H9 (cell line): Measurements from ENCODE around the gene TRPM1. TPM values are rescaled to one million over a fixed set of nuclear protein-coding genes. Genes with fewer than 3 reads are reported as not detected.

Experiments
- DNase-seq: peaks from one replicate; pipeline ENCODE4 v3.0.0-alpha.2; 2017
- H2AFZ ChIP-seq: one replicate; pipeline ENCODE4 v1.6.1; 2013; ENCODE audit warnings: mild to moderate bottlenecking, low read length, control low read depth, moderate library complexity
- H2AK5ac ChIP-seq: 2 replicates; pipeline ENCODE4 v1.6.1; 2013; ENCODE audit warnings: low read length, control low read depth, mixed read lengths; ENCODE audit not compliant: insufficient read length
- H2BK120ac ChIP-seq: one replicate; pipeline ENCODE4 v1.6.1; 2013; ENCODE audit warnings: low read depth, mild to moderate bottlenecking, low read length, control low read depth, inconsistent platforms; ENCODE audit not compliant: poor library complexity, severe bottlenecking
- H2BK12ac ChIP-seq: 2 replicates; pipeline ENCODE4 v1.6.1; 2013; ENCODE audit warnings: low read length, control low read depth, mixed read lengths, low read depth; ENCODE audit not compliant: insufficient read length
- H2BK15ac ChIP-seq: 2 replicates; pipeline ENCODE4 v1.6.1; 2013; ENCODE audit warnings: low read depth, low read length, control low read depth
- H2BK20ac ChIP-seq: one replicate; pipeline ENCODE4 v1.6.1; 2013; ENCODE audit warnings: low read depth, mild to moderate bottlenecking, low read length, control low read depth, inconsistent platforms; ENCODE audit not compliant: poor library complexity, severe bottlenecking
- H2BK5ac ChIP-seq: 2 replicates; pipeline ENCODE4 v1.6.1; 2013; ENCODE audit warnings: low read length, control low read depth, mixed read lengths; ENCODE audit not compliant: insufficient read length
- H3K14ac ChIP-seq: 2 replicates; pipeline ENCODE4 v1.6.1; 2013; ENCODE audit warnings: low read length, control low read depth; ENCODE audit not compliant: insufficient read depth
- H3K18ac ChIP-seq: 2 replicates; pipeline ENCODE4 v1.6.1; 2013; ENCODE audit warnings: low read depth, mild to moderate bottlenecking, mixed read lengths, low read length, control low read depth; ENCODE audit not compliant: insufficient read length
- H3K23ac ChIP-seq: 2 replicates; pipeline ENCODE4 v1.6.1; 2013; ENCODE audit warnings: low read length, control low read depth, mixed read lengths, low read depth; ENCODE audit not compliant: insufficient read length
- H3K23me2 ChIP-seq: 2 replicates; pipeline ENCODE4 v1.6.1; 2013; ENCODE audit warnings: low read depth, mild to moderate bottlenecking, mixed read lengths, low read length, control low read depth; ENCODE audit not compliant: insufficient read length, poor library complexity, severe bottlenecking
- H3K27ac ChIP-seq: 2 replicates; pipeline ENCODE4 v1.5.1; 2013; ENCODE audit warnings: low read length, control low read depth, mixed read lengths, low read depth; ENCODE audit not compliant: insufficient read length
- H3K27me3 ChIP-seq: 2 replicates; pipeline ENCODE4 v1.6.1; 2013; ENCODE audit warnings: low read length, control low read depth, inconsistent platforms; ENCODE audit not compliant: insufficient read depth
- H3K4ac ChIP-seq: 2 replicates; pipeline ENCODE4 v1.6.1; 2013; ENCODE audit warnings: low read depth, mild to moderate bottlenecking, control low read depth, inconsistent platforms, low read length, moderate library complexity
- H3K4me1 ChIP-seq: 2 replicates; pipeline ENCODE4 v1.6.1; 2013; ENCODE audit warnings: low read length, control low read depth, inconsistent platforms; ENCODE audit not compliant: insufficient read depth
- H3K4me2 ChIP-seq: 2 replicates; pipeline ENCODE4 v1.6.1; 2013; ENCODE audit warnings: low read length, control low read depth, mixed read lengths; ENCODE audit not compliant: insufficient read length, insufficient read depth
- H3K56ac ChIP-seq: 2 replicates; pipeline ENCODE4 v1.6.1; 2013; ENCODE audit warnings: low read depth, mild to moderate bottlenecking, mixed read lengths, low read length, control low read depth; ENCODE audit not compliant: insufficient read length
- H3K79me1 ChIP-seq: 2 replicates; pipeline ENCODE4 v1.6.1; 2013; ENCODE audit warnings: low read depth, mild to moderate bottlenecking, moderate library complexity, low read length, control low read depth, inconsistent platforms; ENCODE audit not compliant: insufficient read depth, poor library complexity, severe bottlenecking
- H3K79me2 ChIP-seq: 2 replicates; pipeline ENCODE4 v1.6.1; 2013; ENCODE audit warnings: low read length, control low read depth, inconsistent platforms; ENCODE audit not compliant: insufficient read depth
- H3K9ac ChIP-seq: 2 replicates; pipeline ENCODE4 v1.6.1; 2013; ENCODE audit warnings: low read length, control low read depth, mixed read lengths; ENCODE audit not compliant: insufficient read length; ENCODE audit errors: extremely low read depth
- H3K9me3 ChIP-seq: one replicate; pipeline ENCODE4 v1.6.1; 2013; ENCODE audit warnings: low read depth, low read length, inconsistent platforms; ENCODE audit not compliant: control insufficient read depth
- H3T11ph ChIP-seq: one replicate; pipeline ENCODE4 v1.6.1; 2013; ENCODE audit warnings: mild to moderate bottlenecking, low read length, control low read depth, inconsistent platforms
- H4K20me1 ChIP-seq: one replicate; pipeline ENCODE4 v1.6.1; 2013; ENCODE audit not compliant: control insufficient read depth, insufficient read length, insufficient read depth
- H4K5ac ChIP-seq: 2 replicates; pipeline ENCODE4 v1.6.1; 2013; ENCODE audit warnings: low read depth, mild to moderate bottlenecking, mixed read lengths, low read length, control low read depth; ENCODE audit not compliant: insufficient read length
- H4K8ac ChIP-seq: replicated peaks from 2 replicates; pipeline ENCODE4 v1.6.1; 2013; ENCODE audit warnings: low read length, control low read depth, mixed read lengths, low read depth; ENCODE audit not compliant: insufficient read length
- H4K91ac ChIP-seq: 2 replicates; pipeline ENCODE4 v1.6.1; 2013; ENCODE audit warnings: low read depth, mild to moderate bottlenecking, moderate library complexity, mixed read lengths, low read length, control low read depth; ENCODE audit not compliant: insufficient read length
- H3K27ac Mint-ChIP-seq, 3 experiments: 2 replicates in 2 of 3; 3 replicates in 1 of 3; pipeline ENCODE4 v1.8.0; 2020 to 2021; ENCODE audit warnings: mixed read lengths in 3 of 3, mild to moderate bottlenecking in 1 of 3, moderate library complexity in 1 of 3
- H3K27me3 Mint-ChIP-seq: 2 replicates; pipeline ENCODE4 v1.8.0; 2021; ENCODE audit warnings: low read depth, mild to moderate bottlenecking, moderate library complexity, mixed read lengths
- H3K36me3 Mint-ChIP-seq, 3 experiments: 2 replicates in 2 of 3; 3 replicates in 1 of 3; pipeline ENCODE4 v1.8.0; 2020 to 2021; ENCODE audit warnings: low read depth in 3 of 3, mixed read lengths in 3 of 3; ENCODE audit not compliant: insufficient read depth in 1 of 3
- H3K4me1 Mint-ChIP-seq, 2 experiments: 2 replicates each; pipeline ENCODE4 v1.8.0; 2020; ENCODE audit warnings: mixed read lengths in 2 of 2
- H3K4me3 Mint-ChIP-seq, 2 experiments: 2 replicates in 1 of 2; 3 replicates in 1 of 2; pipeline ENCODE4 v1.8.0; 2020 to 2021; ENCODE audit warnings: mild to moderate bottlenecking in 2 of 2, mixed read lengths in 2 of 2, moderate library complexity in 1 of 2
- H3K9me3 Mint-ChIP-seq, 2 experiments: 2 replicates in 1 of 2; 3 replicates in 1 of 2; pipeline ENCODE4 v1.8.0; 2020; ENCODE audit warnings: mild to moderate bottlenecking in 2 of 2, mixed read lengths in 2 of 2, moderate library complexity in 1 of 2
- WGBS: extraction: QIAGEN DNeasy Blood & Tissue Kit; methylation state at CpG from one replicate; pipeline ENCODE4 v1.1.7; 2013; ENCODE audit warnings: missing lambda C conversion rate, low lambda C conversion rate, mixed read lengths; ENCODE audit not compliant: insufficient read length; ENCODE audit errors: extremely low coverage; 5-methylcytosine and 5-hydroxymethylcytosine counted together
- total RNA-seq: library from RNA; stranded (reverse); gene quantifications from 2 replicates; pipeline ENCODE4 v1.2.1, GENCODE V29; 2021
- TF ChIP-seq, protein P1 (sequence below): fragments of 200-600 bp; sonication (generic); conservative IDR thresholded peaks from 3 replicates; pipeline ENCODE4 v1.8.0; 2021; ENCODE audit warnings: antibody characterized with exemption, mild to moderate bottlenecking

The TRPM1 gene
- total RNA-seq, 1 experiment from 2014 or later = not detected

DNA sequence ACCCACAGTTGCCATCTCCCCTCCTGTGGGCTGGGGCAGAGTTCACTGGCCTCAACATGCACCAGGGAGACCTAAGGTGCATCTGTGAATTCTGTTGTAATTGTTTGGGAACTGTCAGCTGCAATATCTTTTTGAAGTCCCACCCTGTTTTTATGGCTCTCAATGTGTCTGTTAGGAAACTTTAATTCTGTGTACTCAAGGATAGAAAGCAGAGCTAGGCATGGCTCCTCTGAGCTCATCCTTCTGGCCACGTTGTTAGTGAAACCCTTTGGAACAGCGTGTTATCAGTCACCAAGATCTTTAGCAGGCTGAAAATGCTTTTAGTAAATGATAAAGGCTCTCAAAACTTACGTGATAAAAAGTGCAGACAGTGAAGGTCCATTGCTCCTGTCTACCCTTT lies 76.5 kb downstream of the TRPM1 start:
- Histone ChIP-seq H2BK12ac (no peak overlapping the region), H3K14ac (no peak overlapping the region), H4K91ac (no peak overlapping the region), H3K4me2 (no peak overlapping the region), H2BK120ac (no peak overlapping the region), H3K23me2 (no peaks in the 10 kb centered on the region), H2BK5ac (no peak overlapping the region), H3T11ph (no peak overlapping the region), H2AK5ac (no peak overlapping the region), H3K27me3 (no peaks in the 10 kb centered on the region), H4K8ac (no peak overlapping the region), H2AFZ (no peak overlapping the region), H2BK20ac (no peak overlapping the region), H4K20me1 (no peaks in the 10 kb centered on the region), H3K79me1 (no peaks in the 10 kb centered on the region), H3K4ac (no peak overlapping the region), H3K23ac (no peak overlapping the region), H2BK15ac (no peak overlapping the region), H3K9me3 (no peaks in the 10 kb centered on the region), H3K56ac (no peak overlapping the region), H4K5ac (no peak overlapping the region), H3K4me1 (peaks cover 7% of the 10 kb centered on the region; the same call in 1 of the 2 replicates), H3K18ac (no peak overlapping the region), H3K9ac (no peak overlapping the region), H3K79me2 (no peaks in the 10 kb centered on the region), H3K27ac (no peak overlapping the region)
- peaks cover 30 to 31% of the 10 kb centered on the region in 2 experiments for H3K4me1 Mint-ChIP-seq
- no peak for DNase-seq
- TF ChIP-seq, protein P1, sequence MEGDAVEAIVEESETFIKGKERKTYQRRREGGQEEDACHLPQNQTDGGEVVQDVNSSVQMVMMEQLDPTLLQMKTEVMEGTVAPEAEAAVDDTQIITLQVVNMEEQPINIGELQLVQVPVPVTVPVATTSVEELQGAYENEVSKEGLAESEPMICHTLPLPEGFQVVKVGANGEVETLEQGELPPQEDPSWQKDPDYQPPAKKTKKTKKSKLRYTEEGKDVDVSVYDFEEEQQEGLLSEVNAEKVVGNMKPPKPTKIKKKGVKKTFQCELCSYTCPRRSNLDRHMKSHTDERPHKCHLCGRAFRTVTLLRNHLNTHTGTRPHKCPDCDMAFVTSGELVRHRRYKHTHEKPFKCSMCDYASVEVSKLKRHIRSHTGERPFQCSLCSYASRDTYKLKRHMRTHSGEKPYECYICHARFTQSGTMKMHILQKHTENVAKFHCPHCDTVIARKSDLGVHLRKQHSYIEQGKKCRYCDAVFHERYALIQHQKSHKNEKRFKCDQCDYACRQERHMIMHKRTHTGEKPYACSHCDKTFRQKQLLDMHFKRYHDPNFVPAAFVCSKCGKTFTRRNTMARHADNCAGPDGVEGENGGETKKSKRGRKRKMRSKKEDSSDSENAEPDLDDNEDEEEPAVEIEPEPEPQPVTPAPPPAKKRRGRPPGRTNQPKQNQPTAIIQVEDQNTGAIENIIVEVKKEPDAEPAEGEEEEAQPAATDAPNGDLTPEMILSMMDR = no peak
- no peaks in the 10 kb centered on the region; a peak in 1 of 7 replicates for H3K36me3 Mint-ChIP-seq
- H3K27ac Mint-ChIP-seq = peak overlapping the region in 1 of 3 experiments; percentile 30; a peak in 1 of 7 replicates
- H3K4me3 Mint-ChIP-seq = no peak overlapping the region
- no CpG with 5 or more reads among the region's 3 CpGs for WGBS
- no peaks in the 10 kb centered on the region for H3K9me3 Mint-ChIP-seq
- H3K27me3 Mint-ChIP-seq = no peaks in the 10 kb centered on the region; the same call in 1 of the 2 replicates
